ENCODE results near the gene FRMD6. TPM values are rescaled to one million over a fixed set of nuclear protein-coding genes. Genes with fewer than 3 reads are reported as not detected.
A peak's percentile ranks its signal among the peaks of the same experiment; 100 is the strongest.

FRMD6 gene
- total RNA-seq, 1 donor from 2014 or later = 122 TPM

GRCh38 chr14:51677266-51677665 is 25.6 kb downstream of the FRMD6 start:
- DNase-seq (ENCODE audit: low read depth) = peak; percentile 30
- no peak for TF ChIP-seq CTCF (conservative IDR thresholded peaks at IDR 0.05; ENCODE audit: low read depth, low read length)
- H3K4me3 ChIP-seq (ENCODE audit: low read depth, low read length) = no peak overlapping the region

DNA sequence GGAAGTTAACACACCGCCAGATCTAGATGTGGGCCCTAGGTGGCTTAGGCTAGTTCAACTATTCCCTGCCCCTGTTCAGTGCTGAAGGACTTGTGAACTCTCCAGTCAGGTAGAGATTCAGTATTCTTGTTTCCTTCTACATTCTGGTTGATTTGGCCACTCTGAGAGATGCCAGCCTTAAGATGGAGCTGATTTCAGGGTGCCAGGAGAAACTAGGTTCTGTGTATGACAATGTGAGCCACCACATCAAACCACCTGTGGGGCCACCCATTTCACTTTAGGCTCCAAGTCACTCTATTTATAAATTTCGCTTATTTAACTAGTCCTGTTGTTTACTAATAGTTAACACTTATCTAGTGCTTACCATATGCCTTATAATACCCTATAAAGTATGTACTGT is 26.0 kb downstream of the FRMD6 start:
- no peak for TF ChIP-seq CTCF (conservative IDR thresholded peaks at IDR 0.05; ENCODE audit: low read depth, low read length)
- DNase-seq (ENCODE audit: low read depth) = no peak
- no peak overlapping the region for H3K4me3 ChIP-seq (ENCODE audit: low read depth, low read length)

GRCh38 chr14:51680031-51680430 is 28.3 kb downstream of the FRMD6 start:
- TF ChIP-seq CTCF (conservative IDR thresholded peaks at IDR 0.05; ENCODE audit: low read depth, low read length) = no peak
- DNase-seq (ENCODE audit: low read depth) = no peak
- H3K4me3 ChIP-seq (ENCODE audit: low read depth, low read length) = no peak overlapping the region

GRCh38 chr14:51681411-51681810 is 29.7 kb downstream of the FRMD6 start:
- no peak for DNase-seq (ENCODE audit: low read depth)
- H3K4me3 ChIP-seq (ENCODE audit: low read depth, low read length) = no peak overlapping the region
- TF ChIP-seq CTCF (conservative IDR thresholded peaks at IDR 0.05; ENCODE audit: low read depth, low read length) = no peak

GRCh38 chr14:51682411-51682810 is 30.7 kb downstream of the FRMD6 start:
- no peak for DNase-seq (ENCODE audit: low read depth)
- H3K4me3 ChIP-seq (ENCODE audit: low read depth, low read length) = no peak overlapping the region
- no peak for TF ChIP-seq CTCF (conservative IDR thresholded peaks at IDR 0.05; ENCODE audit: low read depth, low read length)

DNA sequence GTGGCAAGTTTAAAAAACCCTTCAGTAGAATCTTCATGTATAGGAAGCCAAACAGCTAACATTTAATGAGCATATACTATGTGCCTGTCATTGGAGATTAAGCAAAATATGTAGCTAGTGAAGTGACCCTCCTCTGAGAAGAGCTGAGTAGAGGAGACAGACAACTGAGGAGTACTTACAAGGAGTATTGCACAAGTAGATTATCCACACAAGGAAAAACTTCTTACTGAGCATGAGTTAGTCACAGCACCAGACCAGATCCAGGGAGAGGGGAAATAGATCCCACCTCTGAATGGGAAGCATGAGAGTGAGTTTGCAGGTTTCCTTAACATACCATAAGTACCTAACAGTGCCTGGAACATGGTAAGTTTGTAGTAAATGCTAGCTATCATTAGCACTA is 33.0 kb downstream of the FRMD6 start:
- no peak overlapping the region for H3K4me3 ChIP-seq (ENCODE audit: low read depth, low read length)
- TF ChIP-seq CTCF (conservative IDR thresholded peaks at IDR 0.05; ENCODE audit: low read depth, low read length) = no peak
- DNase-seq (ENCODE audit: low read depth) = no peak

GRCh38 chr14:51691176-51691575 is 39.5 kb downstream of the FRMD6 start:
- no peak for TF ChIP-seq CTCF (conservative IDR thresholded peaks at IDR 0.05; ENCODE audit: low read depth, low read length)
- no peak for DNase-seq (ENCODE audit: low read depth)
- H3K4me3 ChIP-seq (ENCODE audit: low read depth, low read length) = no peak overlapping the region

Measured in epithelial cell of proximal tubule (primary cell).